HUES64 (cell line): ENCODE data around the gene DUOX2.

Experiments
- H3K27ac ChIP-seq: 2 replicates; pipeline ENCODE4 v1.7.0; 2013; ENCODE audit warnings: low read depth, low read length, inconsistent platforms
- H3K27me3 ChIP-seq: 2 replicates; pipeline ENCODE4 v1.6.1; 2013; ENCODE audit warnings: mild to moderate bottlenecking, low read length; ENCODE audit not compliant: insufficient read depth
- H3K36me3 ChIP-seq: 2 replicates; pipeline ENCODE4 v1.6.1; 2013; ENCODE audit warnings: mild to moderate bottlenecking, low read length; ENCODE audit not compliant: insufficient read depth
- H3K4me1 ChIP-seq: 2 replicates; pipeline ENCODE4 v1.6.1; 2013; ENCODE audit warnings: mild to moderate bottlenecking, low read length, moderate library complexity; ENCODE audit not compliant: insufficient read depth
- H3K4me3 ChIP-seq: 2 replicates; pipeline ENCODE4 v1.5.1; 2013; ENCODE audit warnings: mild to moderate bottlenecking, low read length, moderate library complexity
- H3K9ac ChIP-seq: 2 replicates; pipeline ENCODE4 v1.6.1; 2013; ENCODE audit warnings: mild to moderate bottlenecking, low read depth, low read length
- H3K9me3 ChIP-seq: 2 replicates; pipeline ENCODE4 v1.6.1; 2013; ENCODE audit warnings: low read depth, low read length; ENCODE audit not compliant: insufficient read depth
- WGBS: fragments of 150-250, 120-280 bp; methylation state at CpG from one replicate; pipeline ENCODE4 v1.1.7; 2013; ENCODE audit warnings: missing lambda C conversion rate; 5-methylcytosine and 5-hydroxymethylcytosine counted together

DUOX2 gene

GRCh38 chr15:45149060-45149459 is 35.1 kb upstream of the DUOX2 start:
- Histone ChIP-seq H3K9ac (no peak overlapping the region), H3K4me1 (0 out of 2 replicates have a peak, but pooled peaks cover 3% of the 10 kb centered on the region), H3K4me3 (no peak overlapping the region), H3K36me3 (no peaks in the 10 kb centered on the region), H3K27ac (no peak overlapping the region), H3K27me3 (no peaks in the 10 kb centered on the region; the same call in 1 of the 2 replicates), H3K9me3 (no peaks in the 10 kb centered on the region)
- WGBS = 100% methylated on average over 1 of the region's 1 CpG

- no peaks in the 10 kb centered on the region for H3K9me3 ChIP-seq
- H3K27ac ChIP-seq = no peak overlapping the region
- no peaks in the 10 kb centered on the region for H3K36me3 ChIP-seq
- WGBS = 94% methylated on average over 12 of the region's 12 CpGs
- no peaks in the 10 kb centered on the region; the same call in 1 of the 2 replicates for H3K27me3 ChIP-seq
- 0 out of 2 replicates have a peak, but pooled peaks cover 3% of the 10 kb centered on the region for H3K4me1 ChIP-seq
- H3K9ac ChIP-seq = no peak overlapping the region
- no peak overlapping the region for H3K4me3 ChIP-seq
Observed at GRCh38 chr15:45148076-45149059, 34.4 kb upstream of the DUOX2 start.

DNA sequence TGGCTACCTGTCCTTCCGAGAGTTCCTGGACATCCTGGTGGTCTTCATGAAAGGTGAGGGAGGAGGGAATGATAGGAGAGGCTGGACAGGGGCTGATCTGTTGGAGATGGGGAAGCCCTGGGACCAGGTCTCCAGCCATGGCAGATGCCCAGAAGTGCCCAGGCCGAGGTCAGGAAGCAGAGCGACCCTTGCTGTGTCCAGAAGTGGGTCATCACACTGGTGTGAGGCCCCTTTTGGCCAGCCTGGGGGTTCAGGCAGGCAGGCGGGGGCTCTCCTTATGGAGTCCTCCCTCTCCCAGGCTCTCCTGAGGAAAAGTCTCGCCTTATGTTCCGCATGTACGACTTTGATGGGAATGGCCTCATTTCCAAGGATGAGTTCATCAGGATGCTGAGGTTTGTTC is 33.6 kb upstream of the DUOX2 start:
- Histone ChIP-seq H3K4me1 (0 out of 2 replicates have a peak, but pooled peaks cover 3% of the 10 kb centered on the region), H3K27ac (no peak overlapping the region), H3K36me3 (no peaks in the 10 kb centered on the region), H3K9ac (no peak overlapping the region), H3K27me3 (no peaks in the 10 kb centered on the region; the same call in 1 of the 2 replicates), H3K9me3 (no peaks in the 10 kb centered on the region), H3K4me3 (no peak overlapping the region)
- 95% methylated on average over 7 of the region's 7 CpGs for WGBS

DNA sequence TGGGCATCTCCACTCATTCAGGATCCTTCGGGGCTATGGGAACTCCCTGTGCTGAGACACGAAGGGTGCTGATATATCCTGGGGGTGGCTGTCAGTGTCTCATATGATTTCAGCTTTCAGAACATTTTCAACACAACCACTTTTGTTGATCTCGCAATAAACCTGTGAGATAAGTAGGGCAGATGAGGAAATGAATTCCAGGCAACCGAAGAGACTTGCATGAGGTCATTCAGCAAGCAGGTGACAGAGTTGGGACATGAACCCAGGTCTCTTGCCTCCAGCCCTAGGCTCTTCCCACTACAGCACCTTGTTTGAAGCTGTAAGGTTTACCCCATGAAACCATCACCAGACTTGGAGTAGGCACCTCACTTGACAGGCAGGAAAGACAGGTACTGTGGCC is 32.4 kb upstream of the DUOX2 start:
- Histone ChIP-seq H3K27me3 (no peaks in the 10 kb centered on the region; the same call in 1 of the 2 replicates), H3K27ac (no peak overlapping the region), H3K9me3 (no peaks in the 10 kb centered on the region), H3K36me3 (no peaks in the 10 kb centered on the region), H3K4me1 (0 out of 2 replicates have a peak, but pooled peaks cover 3% of the 10 kb centered on the region), H3K9ac (no peak overlapping the region), H3K4me3 (no peak overlapping the region)
- 95% methylated on average over 4 of the region's 4 CpGs for WGBS

- Histone ChIP-seq H3K4me1 (0 out of 2 replicates have a peak, but pooled peaks cover 3% of the 10 kb centered on the region), H3K27me3 (no peaks in the 10 kb centered on the region), H3K4me3 (no peak overlapping the region), H3K36me3 (no peaks in the 10 kb centered on the region), H3K9me3 (no peaks in the 10 kb centered on the region), H3K27ac (no peak overlapping the region), H3K9ac (no peak overlapping the region)
- WGBS = 95% methylated on average over 9 of the region's 9 CpGs
Observed at GRCh38 chr15:45144775-45145174, 30.8 kb upstream of the DUOX2 start.

GRCh38 chr15:45143946-45144345 is 30.0 kb upstream of the DUOX2 start:
- H3K36me3 ChIP-seq = no peaks in the 10 kb centered on the region
- H3K27me3 ChIP-seq = no peaks in the 10 kb centered on the region
- H3K9me3 ChIP-seq = no peaks in the 10 kb centered on the region
- no peak overlapping the region for H3K27ac ChIP-seq
- H3K4me3 ChIP-seq = no peak overlapping the region
- no peak overlapping the region for H3K9ac ChIP-seq
- H3K4me1 ChIP-seq = 0 out of 2 replicates have a peak, but pooled peaks cover 3% of the 10 kb centered on the region
- 94% methylated on average over 11 of the region's 11 CpGs for WGBS

GRCh38 chr15:45143056-45143455 is 29.1 kb upstream of the DUOX2 start:
- 82% methylated on average over 7 of the region's 7 CpGs for WGBS
- no peaks in the 10 kb centered on the region for H3K9me3 ChIP-seq
- H3K9ac ChIP-seq = no peak overlapping the region
- no peak overlapping the region for H3K27ac ChIP-seq
- peaks cover 3% of the 10 kb centered on the region; the same call in 1 of the 2 replicates for H3K27me3 ChIP-seq
- H3K36me3 ChIP-seq = no peaks in the 10 kb centered on the region
- H3K4me3 ChIP-seq = no peak overlapping the region
- no peaks in the 10 kb centered on the region for H3K4me1 ChIP-seq

DNA sequence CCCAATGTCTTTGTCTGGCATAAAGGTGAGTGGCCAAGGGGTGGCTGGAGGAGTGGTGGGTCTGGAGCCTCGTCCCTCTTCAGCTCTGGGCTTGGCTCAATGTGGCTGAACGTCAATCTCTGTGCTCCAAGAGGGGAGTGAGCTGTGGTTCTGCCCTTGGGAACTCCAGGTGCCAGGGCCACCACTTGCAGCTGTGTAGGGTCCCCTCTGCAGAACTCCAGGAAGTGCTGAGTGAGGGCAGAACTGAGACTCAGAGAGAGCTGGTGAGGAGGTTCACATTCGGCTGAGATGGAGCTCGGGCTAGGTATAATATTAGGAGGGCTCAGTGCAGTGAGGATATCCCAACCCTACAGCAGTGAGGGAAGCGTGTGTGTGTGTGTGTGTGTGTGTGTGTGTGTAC is 27.4 kb upstream of the DUOX2 start:
- no peak overlapping the region for H3K4me3 ChIP-seq
- H3K27me3 ChIP-seq = peaks cover 11% of the 10 kb centered on the region
- no peak overlapping the region for H3K9ac ChIP-seq
- no peaks in the 10 kb centered on the region for H3K9me3 ChIP-seq
- 77% methylated on average over 5 of the region's 5 CpGs for WGBS
- H3K27ac ChIP-seq = no peak overlapping the region
- no peaks in the 10 kb centered on the region for H3K36me3 ChIP-seq
- H3K4me1 ChIP-seq = no peaks in the 10 kb centered on the region

DNA sequence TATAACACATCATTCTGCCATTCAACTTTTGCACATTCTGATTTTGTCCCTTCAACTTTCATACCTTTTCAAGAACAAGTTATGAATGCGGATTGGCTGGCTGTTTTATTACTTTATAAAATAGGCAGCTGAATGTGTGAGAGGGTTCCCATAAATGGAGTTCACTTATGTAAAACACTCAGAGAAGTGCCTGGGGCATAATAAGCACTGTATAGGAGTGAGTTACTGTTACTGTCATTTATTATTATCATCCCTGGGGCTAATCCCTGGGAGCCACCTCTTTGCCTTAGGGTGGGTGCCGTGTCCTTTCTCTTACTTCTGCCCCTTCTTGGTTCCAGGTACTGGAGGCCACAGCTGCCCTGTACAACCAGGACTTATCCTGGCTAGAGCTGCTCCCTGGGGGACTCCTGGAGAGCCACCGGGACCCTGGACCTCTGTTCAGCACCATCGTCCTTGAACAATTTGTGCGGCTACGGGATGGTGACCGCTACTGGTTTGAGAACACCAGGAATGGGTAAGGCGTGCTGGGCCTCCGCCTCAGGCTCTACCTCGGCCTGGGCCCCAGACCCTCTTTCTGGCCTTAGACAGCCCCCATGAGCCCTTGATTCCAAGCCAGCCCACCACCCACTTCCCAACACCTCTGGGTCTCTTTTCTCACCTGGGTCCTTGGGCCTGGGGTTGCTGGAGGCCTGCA is 26.7 kb upstream of the DUOX2 start:
- WGBS = 94% methylated on average over 10 of the region's 10 CpGs
- Histone ChIP-seq H3K4me3 (no peak overlapping the region), H3K36me3 (no peaks in the 10 kb centered on the region), H3K9ac (no peak overlapping the region), H3K27ac (no peak overlapping the region), H3K9me3 (no peaks in the 10 kb centered on the region), H3K4me1 (no peaks in the 10 kb centered on the region), H3K27me3 (peaks cover 17% of the 10 kb centered on the region)

DNA sequence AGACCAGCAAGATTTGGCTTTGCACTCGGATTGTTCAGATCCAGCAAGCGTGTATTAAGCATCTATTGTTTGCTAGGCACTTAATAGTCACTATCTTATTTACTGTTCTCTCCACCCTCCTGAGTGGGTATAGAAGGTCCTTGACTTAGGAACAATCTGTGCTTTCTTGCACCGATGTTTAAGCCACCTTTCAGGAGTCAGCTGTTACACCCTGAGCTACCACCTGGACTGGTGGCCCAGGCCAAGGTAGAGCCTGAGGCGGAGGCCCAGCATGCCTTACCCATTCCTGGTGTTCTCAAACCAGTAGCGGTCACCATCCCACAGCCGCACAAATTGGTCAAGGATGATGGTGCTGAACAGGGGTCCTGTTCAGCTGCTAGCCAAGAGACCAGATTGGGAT is 25.8 kb upstream of the DUOX2 start:
- Histone ChIP-seq H3K27ac (no peak overlapping the region), H3K4me3 (no peak overlapping the region), H3K9me3 (no peaks in the 10 kb centered on the region), H3K27me3 (peaks cover 25% of the 10 kb centered on the region), H3K9ac (no peak overlapping the region), H3K36me3 (no peaks in the 10 kb centered on the region), H3K4me1 (no peaks in the 10 kb centered on the region)
- WGBS = 87% methylated on average over 6 of the region's 6 CpGs
